GM18508 (cell line): ENCODE measurements around the gene RTP2.
"Not testable (repeated sequence)": the region's sequence is repeated elsewhere in the genome, so short reads cannot be mapped to it uniquely, and the experiment has no call there.

Experiments
- ATAC-seq: cut with Tn5 transposase; IDR thresholded peaks from one replicate; pipeline ENCODE4 v1.9.1; 2021; ENCODE audit warnings: moderate number of reproducible peaks; ENCODE audit not compliant: insufficient read depth, unreplicated experiment

Gene RTP2

GRCh38 chr3:187717572-187717971 lies 15.2 kb upstream of the RTP2 start:
- no peak for ATAC-seq

GRCh38 chr3:187714404-187714979 lies 12.1 kb upstream of the RTP2 start:
- peak; percentile 58 for ATAC-seq

GRCh38 chr3:187713504-187713903 lies 11.1 kb upstream of the RTP2 start:
- no peak for ATAC-seq

GRCh38 chr3:187709155-187709554 lies 6.8 kb upstream of the RTP2 start:
- no peak for ATAC-seq

GRCh38 chr3:187708696-187709095 lies 6.3 kb upstream of the RTP2 start:
- no peak for ATAC-seq

DNA sequence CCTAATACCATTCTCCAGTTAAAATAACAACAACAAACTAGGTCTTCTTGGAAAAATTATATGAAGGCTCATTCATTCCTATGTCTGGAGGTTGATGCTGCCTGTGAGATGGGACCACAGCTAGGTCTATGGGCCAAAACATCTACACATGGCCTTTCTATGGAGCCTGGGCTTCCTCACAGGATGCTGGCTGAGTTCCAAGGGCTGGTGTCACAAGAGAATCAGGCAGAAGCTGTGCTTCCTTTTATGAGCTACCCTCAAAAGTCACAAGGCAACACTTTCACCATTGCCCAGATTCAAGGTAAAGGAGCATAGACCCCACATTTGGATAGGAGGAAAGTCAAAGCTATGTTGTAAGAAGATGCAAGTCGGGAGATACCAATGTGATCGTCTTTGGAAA lies 4.6 kb upstream of the RTP2 start:
- no peak for ATAC-seq

DNA sequence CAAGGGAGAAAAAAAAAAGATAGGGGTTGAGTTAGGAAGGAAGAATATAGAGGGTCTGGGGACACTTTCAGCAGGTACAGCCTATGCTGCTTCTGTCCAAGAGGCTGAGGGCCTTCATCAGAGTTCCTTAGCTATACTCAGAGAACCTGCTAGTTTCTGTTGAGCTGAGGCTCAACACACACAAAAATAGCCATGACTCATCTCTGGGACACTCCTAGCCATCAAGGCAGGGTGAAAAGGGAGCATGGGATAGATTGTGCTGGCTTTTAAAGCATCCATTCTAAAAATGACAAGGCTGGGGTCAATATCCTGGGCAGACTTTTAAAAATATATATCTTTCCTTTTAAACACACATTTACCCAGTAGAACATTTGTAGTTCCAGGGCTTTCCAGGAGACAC lies 2.8 kb upstream of the RTP2 start:
- ATAC-seq = no peak

GRCh38 chr3:187700249-187700648 lies 2.1 kb downstream of the RTP2 start:
- ATAC-seq = no peak

DNA sequence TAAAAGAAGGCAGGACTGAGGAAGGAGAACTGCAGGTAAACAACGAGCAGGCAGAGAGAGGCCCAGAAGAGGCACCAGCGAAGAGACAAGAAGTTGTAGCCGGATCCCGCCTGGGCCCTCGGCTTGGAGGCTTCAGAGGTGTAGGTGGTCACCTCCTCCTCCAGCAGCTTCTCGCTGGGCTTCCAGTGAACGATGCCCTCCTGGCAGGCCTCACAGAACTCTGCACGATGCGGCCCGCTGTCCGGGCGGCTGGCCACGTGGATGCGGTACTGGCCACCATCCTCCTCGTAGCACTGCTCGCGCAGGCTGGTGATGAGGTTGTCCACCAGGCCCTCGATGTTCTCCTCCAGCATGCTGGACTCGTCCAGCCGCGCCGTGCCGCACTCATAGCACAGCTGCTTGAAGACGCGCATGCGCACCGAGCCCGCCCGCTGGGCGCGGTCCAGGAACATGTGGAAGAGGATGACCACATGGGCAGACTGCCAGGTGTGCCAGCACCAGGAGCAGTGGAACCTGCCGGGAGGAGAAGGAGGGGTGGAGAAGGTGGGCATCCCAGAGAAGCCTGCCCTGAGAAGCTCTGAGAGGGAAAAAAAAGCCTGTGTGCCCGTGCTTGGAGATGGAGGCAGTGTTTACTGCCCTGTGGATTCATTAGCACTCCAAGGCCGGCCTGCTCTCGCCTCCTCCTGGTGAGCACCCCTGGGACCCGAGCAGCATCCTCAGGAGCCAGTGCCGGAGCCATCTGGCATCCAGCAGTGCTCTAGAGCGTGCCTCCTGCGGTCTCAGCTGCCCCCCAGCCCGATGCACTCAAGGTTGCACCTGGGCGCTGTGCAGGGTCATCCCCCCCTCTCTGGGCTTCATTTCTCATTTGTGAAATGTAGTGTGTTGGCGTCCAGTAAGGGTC lies 3.6 kb downstream of the RTP2 start:
- no peak for ATAC-seq

- ATAC-seq = no peak
Measured at GRCh38 chr3:187696021-187696420, 6.3 kb downstream of the RTP2 start.

DNA sequence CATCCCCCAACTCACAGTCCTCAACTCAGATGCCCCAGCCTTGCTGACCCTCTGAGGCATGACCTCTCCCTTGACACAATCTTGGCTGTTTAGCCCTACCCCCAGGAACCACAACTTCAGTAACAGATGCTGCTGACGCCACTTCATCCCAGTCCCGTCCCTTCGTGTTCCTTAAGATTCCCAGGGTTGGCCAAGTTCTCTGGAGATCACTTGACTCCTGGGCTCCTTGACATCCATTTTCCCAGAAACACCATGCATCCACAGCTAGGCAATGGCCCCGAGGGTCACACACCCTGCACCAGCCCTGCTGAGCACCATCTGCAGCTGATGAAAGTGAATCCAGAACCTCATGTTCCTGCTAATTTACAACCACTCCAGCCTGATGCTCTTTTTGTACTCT lies 6.9 kb downstream of the RTP2 start:
- ATAC-seq = no peak

DNA sequence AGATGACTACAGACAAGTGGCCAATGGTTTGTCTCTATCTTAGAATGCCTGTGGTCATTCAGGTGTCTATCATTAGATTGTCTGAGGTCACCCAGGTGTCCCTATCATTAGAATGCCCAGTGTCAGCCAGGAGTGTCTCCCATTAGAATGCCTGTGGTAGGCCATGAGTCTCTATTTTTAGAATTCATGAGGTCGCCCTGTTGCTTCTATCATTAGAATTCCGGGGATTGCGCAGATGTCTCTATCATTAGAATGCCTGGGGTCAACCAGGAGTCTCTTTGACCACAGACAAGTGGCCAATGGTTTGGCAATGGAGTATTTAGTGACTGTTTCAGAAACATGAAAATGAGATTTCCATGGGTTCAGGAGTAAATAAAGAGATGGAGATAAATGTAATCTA lies 7.6 kb downstream of the RTP2 start:
- ATAC-seq = no peak

DNA sequence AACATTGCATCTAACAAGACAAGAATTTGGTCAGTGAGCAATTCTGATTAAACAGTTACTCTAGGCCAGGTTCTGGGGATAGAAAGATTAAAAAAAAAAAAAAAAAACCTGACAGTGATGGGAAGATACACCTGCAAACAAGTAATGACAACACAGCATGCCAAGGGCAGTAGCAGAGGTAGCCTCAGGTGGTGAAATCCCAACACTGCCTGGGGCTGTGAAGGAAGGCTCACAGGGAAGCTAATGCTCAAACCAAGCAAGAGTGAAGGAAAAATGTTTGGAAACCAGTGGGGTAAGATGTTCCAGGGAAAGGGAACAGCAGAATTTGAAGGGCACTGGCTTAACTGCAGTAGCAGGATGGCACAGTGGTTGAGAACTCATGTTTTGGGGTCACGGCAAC lies 8.9 kb downstream of the RTP2 start:
- no peak for ATAC-seq

GRCh38 chr3:187689984-187690383 lies 12.4 kb downstream of the RTP2 start:
- no peak for ATAC-seq

DNA sequence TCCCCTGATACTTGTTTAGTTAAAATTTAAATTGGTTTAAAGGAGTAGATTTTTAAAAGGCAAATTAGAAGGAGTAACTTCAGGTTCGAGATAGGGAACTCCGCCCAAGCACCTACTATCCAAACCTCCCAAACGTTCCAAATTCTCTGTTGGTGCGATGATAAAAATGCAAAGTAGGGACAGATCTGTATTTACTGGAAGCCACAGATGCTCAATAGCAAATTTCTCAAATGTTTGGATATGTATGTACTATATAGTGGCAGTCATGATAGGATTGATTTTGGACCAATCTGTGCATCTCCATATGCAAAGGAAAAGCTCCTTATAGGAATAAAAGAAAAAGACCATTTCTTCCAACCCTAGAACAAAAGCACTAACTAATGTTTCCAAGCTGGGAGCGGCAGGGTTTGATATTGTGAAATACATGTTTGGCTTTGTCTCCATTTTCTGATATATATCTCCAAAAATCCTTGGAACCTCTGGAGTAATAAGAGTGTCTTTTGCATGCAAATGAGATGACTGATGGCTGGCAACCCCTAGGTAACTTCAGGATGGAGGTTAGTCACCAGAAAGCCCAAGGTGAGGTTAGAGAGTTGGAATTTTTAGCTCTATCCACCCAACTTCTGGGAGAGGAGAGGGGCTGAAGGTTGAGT lies 15.6 kb downstream of the RTP2 start:
- no peak for ATAC-seq

- ATAC-seq = no peak
Measured at GRCh38 chr3:187685948-187686347, 16.4 kb downstream of the RTP2 start.

DNA sequence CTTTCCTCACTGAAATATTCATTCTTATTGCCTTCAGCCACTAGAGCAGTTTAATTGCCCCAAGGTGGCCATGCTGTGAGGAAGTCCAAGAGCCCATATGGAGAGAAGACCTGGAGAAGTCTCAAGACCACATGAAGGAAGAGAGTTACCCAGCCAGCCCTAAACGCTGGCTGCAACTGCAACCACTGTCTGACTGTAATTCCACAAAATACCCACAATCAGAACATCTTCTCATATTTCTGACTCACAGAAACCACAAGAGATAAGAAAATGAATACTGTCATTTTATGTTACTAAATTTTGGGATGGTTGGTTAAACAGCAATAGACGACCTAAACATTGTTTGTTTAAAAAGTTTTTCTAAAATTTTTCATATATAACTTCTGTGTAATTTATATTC lies 17.5 kb downstream of the RTP2 start:
- ATAC-seq = no peak

- no peak for ATAC-seq
Measured at GRCh38 chr3:187684444-187684843, 17.9 kb downstream of the RTP2 start.

- ATAC-seq = not testable (repeated sequence)
Measured at GRCh38 chr3:187681756-187682155, 20.6 kb downstream of the RTP2 start.

DNA sequence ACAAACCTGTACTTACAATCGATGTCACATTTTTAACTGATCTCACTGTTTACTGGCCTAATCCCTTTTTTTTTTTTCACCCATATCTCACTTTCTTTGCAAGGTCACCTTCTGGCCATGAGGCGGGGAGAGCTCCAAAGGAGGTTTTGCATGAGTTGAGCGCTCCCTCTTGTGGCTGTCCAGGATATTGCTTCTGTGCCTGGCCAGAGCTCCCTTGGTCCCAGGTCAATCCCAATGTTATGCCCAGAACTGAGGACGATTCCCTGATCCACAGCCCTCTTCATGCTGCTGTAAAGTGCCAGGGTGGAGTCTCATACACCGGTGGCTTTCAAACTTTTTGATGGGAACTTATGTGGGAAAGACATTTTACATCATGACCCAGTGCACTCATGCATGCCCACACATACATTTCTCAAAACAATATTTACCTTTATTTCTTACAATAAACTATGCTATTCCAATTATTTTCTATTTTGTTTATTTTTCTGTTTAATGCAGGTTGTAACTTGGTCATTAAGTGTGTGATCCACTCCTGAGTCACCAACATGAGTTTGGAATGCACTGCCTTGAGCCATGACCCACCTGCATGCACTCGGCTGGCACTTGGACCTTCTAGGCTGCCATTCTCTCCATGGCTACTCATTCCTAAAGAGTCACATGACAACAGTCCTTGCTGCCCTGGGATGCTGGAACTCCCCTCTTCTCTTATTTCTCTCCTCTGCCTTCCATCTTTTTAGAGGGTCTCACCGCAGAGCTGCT lies 22.5 kb downstream of the RTP2 start:
- ATAC-seq = no peak
